HCEC 1CT (cell line): ENCODE data around the gene SERPINE2.
A peak's percentile ranks its signal among the peaks of the same experiment; 100 is the strongest.

Experiments used
- DNase-seq: peaks from one replicate; pipeline ENCODE4 v3.0.0-alpha.2; 2017

Gene SERPINE2

GRCh38 chr2:224039080-224039769 lies at the start of gene SERPINE2:
Gene SERPINE2, minus strand, starts transcription at chr2:224039286. Its CDS starts 37,386 bp downstream, at chr2:224001900.
- DNase-seq = peak; percentile 72

- peak; percentile 96 for DNase-seq
Observed at GRCh38 chr2:224086226-224086914, 47.3 kb upstream of the SERPINE2 start.

- DNase-seq = no peak
Observed at GRCh38 chr2:224085811-224086210, 46.7 kb upstream of the SERPINE2 start.

- DNase-seq = peak; percentile 85
Observed at GRCh38 chr2:224085246-224085645, 46.2 kb upstream of the SERPINE2 start.

- no peak for DNase-seq
Observed at GRCh38 chr2:224084266-224084892, 45.3 kb upstream of the SERPINE2 start.

GRCh38 chr2:224083638-224084037 lies 44.6 kb upstream of the SERPINE2 start:
- DNase-seq = no peak

- no peak for DNase-seq
Observed at GRCh38 chr2:224078656-224079055, 39.6 kb upstream of the SERPINE2 start.

GRCh38 chr2:224077773-224078507 lies 38.9 kb upstream of the SERPINE2 start:
- DNase-seq = no peak

GRCh38 chr2:224075588-224075987 lies 36.5 kb upstream of the SERPINE2 start:
- DNase-seq = no peak

- DNase-seq = no peak
Observed at GRCh38 chr2:224073676-224074075, 34.6 kb upstream of the SERPINE2 start.

- no peak for DNase-seq
Observed at GRCh38 chr2:224072541-224073188, 33.6 kb upstream of the SERPINE2 start.

GRCh38 chr2:224069172-224069571 lies 30.1 kb upstream of the SERPINE2 start:
- DNase-seq = no peak

GRCh38 chr2:224063298-224063648 lies 24.2 kb upstream of the SERPINE2 start:
- DNase-seq = no peak

- DNase-seq = no peak
Observed at GRCh38 chr2:224062481-224063297, 23.6 kb upstream of the SERPINE2 start.

- DNase-seq = no peak
Observed at GRCh38 chr2:224060783-224061482, 21.8 kb upstream of the SERPINE2 start.

GRCh38 chr2:224059178-224059577 lies 20.1 kb upstream of the SERPINE2 start:
- DNase-seq = no peak

GRCh38 chr2:224058048-224058775 lies 19.1 kb upstream of the SERPINE2 start:
- no peak for DNase-seq

- no peak for DNase-seq
Observed at GRCh38 chr2:224056889-224057288, 17.8 kb upstream of the SERPINE2 start.

- DNase-seq = no peak
Observed at GRCh38 chr2:224055101-224055500, 16.0 kb upstream of the SERPINE2 start.

- DNase-seq = no peak
Observed at GRCh38 chr2:224046752-224047151, 7.7 kb upstream of the SERPINE2 start.
